Activated B cell treated with CpG ODN at 0.5 μM for 24 hours (primary cell): ENCODE results near the gene MYH9. TPM values are rescaled to one million over a fixed set of nuclear protein-coding genes. Genes with fewer than 3 reads are reported as not detected.

ENCODE experiments used
- ATAC-seq: fragments of 200-7000 bp; cut with Tn5 transposase; one replicate; pipeline ENCODE4 v1.10.0; 2021; ENCODE audit warnings: low read depth, mild to moderate bottlenecking, moderate library complexity
- CTCF ChIA-PET: fragments of 350-600 bp; sonication (Branson Sonifier 250); formaldehyde crosslinking; loops from one replicate; lab custom pipeline; 2021; ENCODE audit warnings: antibody characterized with exemption; lab: Charles Lee
- POLR2A ChIA-PET: fragments of 350-600 bp; sonication (Branson Sonifier 250); formaldehyde crosslinking; loops from one replicate; lab custom pipeline; 2021; ENCODE audit warnings: antibody characterized with exemption; lab: Charles Lee
- DNase-seq: peaks from one replicate; pipeline ENCODE4 v3.0.0; 2022
- H3K27ac Mint-ChIP-seq: one replicate; pipeline ENCODE4 v1.8.0; 2020; ENCODE audit warnings: mixed read lengths
- H3K27me3 Mint-ChIP-seq: one replicate; pipeline ENCODE4 v1.8.0; 2021; ENCODE audit warnings: mixed read lengths
- H3K36me3 Mint-ChIP-seq: one replicate; pipeline ENCODE4 v1.8.0; 2021; ENCODE audit warnings: low read depth, mixed read lengths
- H3K4me1 Mint-ChIP-seq: one replicate; pipeline ENCODE4 v1.8.0; 2021; ENCODE audit warnings: mixed read lengths
- H3K4me3 Mint-ChIP-seq: one replicate; pipeline ENCODE4 v1.8.0; 2020; ENCODE audit warnings: mild to moderate bottlenecking, mixed read lengths
- H3K9me3 Mint-ChIP-seq: one replicate; pipeline ENCODE4 v1.8.0; 2020; ENCODE audit warnings: mixed read lengths
- intact Hi-C: fragments of 100-400 bp; cut with micrococcal nuclease; formaldehyde crosslinking; loops from one replicate; pipeline ENCODE4 v1.15.1; 2024
- total RNA-seq: library from RNA; stranded (reverse); gene quantifications from 2 replicates; pipeline ENCODE4 v1.2.3, GENCODE V29; 2022
- TF ChIP-seq, protein P1 (sequence below): fragments of 200-600 bp; IDR thresholded peaks from one replicate; pipeline ENCODE4 v1.8.0; 2022; ENCODE audit warnings: antibody characterized with exemption, mild to moderate bottlenecking

Gene MYH9
- total RNA-seq, result 714 and 755 TPM in 2 replicates

GRCh38 chr22:36387959-36388726 is at the start of gene MYH9:
Gene MYH9 (minus strand): TSS chr22:36387967. CDS start chr22:36349236, 38,731 bp downstream.
- ATAC-seq (peak; percentile 79), DNase-seq (peak; percentile 97)
- Mint-ChIP-seq H3K9me3 (no peaks in the 10 kb centered on the region), H3K36me3 (peaks cover 28% of the 10 kb centered on the region), H3K4me1 (peaks cover 62% of the 10 kb centered on the region), H3K27me3 (no peaks in the 10 kb centered on the region), H3K27ac (peak within 1 kb of the TSS; percentile 97), H3K4me3 (peak within 1 kb of the TSS; percentile 94)
- CTCF ChIA-PET, result interaction anchor here (0.9 to 1.0 kb wide), 2 partner anchors 18 to 55 kb away, joined by 3 read pairs; no protein-coding TSS in a partner anchor
- TF ChIP-seq, protein P1, sequence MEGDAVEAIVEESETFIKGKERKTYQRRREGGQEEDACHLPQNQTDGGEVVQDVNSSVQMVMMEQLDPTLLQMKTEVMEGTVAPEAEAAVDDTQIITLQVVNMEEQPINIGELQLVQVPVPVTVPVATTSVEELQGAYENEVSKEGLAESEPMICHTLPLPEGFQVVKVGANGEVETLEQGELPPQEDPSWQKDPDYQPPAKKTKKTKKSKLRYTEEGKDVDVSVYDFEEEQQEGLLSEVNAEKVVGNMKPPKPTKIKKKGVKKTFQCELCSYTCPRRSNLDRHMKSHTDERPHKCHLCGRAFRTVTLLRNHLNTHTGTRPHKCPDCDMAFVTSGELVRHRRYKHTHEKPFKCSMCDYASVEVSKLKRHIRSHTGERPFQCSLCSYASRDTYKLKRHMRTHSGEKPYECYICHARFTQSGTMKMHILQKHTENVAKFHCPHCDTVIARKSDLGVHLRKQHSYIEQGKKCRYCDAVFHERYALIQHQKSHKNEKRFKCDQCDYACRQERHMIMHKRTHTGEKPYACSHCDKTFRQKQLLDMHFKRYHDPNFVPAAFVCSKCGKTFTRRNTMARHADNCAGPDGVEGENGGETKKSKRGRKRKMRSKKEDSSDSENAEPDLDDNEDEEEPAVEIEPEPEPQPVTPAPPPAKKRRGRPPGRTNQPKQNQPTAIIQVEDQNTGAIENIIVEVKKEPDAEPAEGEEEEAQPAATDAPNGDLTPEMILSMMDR, result no peak
- POLR2A ChIA-PET, result interaction anchor here (0.5 to 6.8 kb wide), 22 partner anchors 10 to 388 kb away, joined by 3 to 126 read pairs (median 7); partner anchors contain the start of gene IFT27
- intact Hi-C loops, result loop anchor here (1.0 to 5.0 kb wide), 6 partner anchors 17 to 93 kb away; partner anchors contain the start of gene TXN2

DNA sequence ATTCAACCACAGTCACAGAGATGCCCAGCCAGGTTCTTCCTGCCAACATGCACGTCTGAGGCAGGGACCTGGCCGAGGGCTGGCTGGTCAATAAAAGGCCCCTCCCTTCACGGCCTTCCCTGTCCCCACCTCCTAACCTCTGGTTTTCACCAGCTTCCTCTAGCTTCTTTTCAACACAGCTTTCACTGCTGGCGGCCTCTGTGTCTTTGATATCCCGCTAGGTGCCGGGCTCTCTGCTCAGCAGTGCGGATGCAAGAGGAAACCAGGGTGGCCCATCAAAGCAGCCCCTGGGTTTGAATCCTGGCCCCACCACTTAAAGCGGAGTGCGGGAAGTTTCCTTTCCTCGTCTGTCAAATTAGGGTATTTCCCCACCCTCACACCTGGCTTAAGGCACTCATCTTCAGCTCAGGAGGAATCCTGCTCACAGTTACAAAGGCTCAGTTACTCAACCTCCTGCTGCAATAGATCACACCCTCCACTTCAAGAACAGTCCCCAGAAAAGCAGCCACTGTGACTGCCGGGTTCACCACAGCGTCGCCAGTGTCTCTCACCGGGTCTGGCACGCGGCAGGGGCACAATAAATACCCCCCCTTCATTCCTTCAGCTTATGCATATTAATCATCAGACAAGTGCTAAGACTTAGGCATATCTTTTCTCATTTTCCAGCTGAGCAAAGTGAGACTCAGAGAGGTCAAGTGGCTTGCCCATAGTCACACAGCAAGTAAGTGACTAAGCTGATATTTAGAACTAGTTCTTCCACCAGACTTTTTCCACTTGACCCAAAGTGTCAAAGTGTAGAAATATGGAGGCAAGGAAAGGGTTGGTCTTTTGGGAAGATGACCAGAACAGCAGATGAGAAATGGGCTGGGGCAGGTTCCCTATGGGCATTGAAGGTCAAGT is 48.0 kb upstream of the MYH9 start:
- no peak for DNase-seq
- H3K4me1 Mint-ChIP-seq, result peaks cover 30% of the 10 kb centered on the region
- peak overlapping the region; percentile 71 for H3K27ac Mint-ChIP-seq
- ChIA-PET POLR2A (interaction anchor here (0.8 to 1.7 kb wide), 10 partner anchors 9 to 107 kb away, joined by 3 to 8 read pairs (median 5); partner anchors contain the start of genes MYH9 and TXN2), CTCF (interaction anchor here (1.2 to 1.4 kb wide), 3 partner anchors 31 to 36 kb away, joined by 3 read pairs; no protein-coding TSS in a partner anchor)
- peak overlapping the region; percentile 47 for H3K4me3 Mint-ChIP-seq
- no peaks in the 10 kb centered on the region for H3K9me3 Mint-ChIP-seq
- TF ChIP-seq, protein P1, result no peak
- intact Hi-C loops, result loop anchor here (5.0 kb wide), 1 partner anchor 48 kb away; the partner anchor contains the start of gene MYH9
- H3K36me3 Mint-ChIP-seq, result no peaks in the 10 kb centered on the region
- peak; percentile 83 for ATAC-seq
- H3K27me3 Mint-ChIP-seq, result no peaks in the 10 kb centered on the region

DNA sequence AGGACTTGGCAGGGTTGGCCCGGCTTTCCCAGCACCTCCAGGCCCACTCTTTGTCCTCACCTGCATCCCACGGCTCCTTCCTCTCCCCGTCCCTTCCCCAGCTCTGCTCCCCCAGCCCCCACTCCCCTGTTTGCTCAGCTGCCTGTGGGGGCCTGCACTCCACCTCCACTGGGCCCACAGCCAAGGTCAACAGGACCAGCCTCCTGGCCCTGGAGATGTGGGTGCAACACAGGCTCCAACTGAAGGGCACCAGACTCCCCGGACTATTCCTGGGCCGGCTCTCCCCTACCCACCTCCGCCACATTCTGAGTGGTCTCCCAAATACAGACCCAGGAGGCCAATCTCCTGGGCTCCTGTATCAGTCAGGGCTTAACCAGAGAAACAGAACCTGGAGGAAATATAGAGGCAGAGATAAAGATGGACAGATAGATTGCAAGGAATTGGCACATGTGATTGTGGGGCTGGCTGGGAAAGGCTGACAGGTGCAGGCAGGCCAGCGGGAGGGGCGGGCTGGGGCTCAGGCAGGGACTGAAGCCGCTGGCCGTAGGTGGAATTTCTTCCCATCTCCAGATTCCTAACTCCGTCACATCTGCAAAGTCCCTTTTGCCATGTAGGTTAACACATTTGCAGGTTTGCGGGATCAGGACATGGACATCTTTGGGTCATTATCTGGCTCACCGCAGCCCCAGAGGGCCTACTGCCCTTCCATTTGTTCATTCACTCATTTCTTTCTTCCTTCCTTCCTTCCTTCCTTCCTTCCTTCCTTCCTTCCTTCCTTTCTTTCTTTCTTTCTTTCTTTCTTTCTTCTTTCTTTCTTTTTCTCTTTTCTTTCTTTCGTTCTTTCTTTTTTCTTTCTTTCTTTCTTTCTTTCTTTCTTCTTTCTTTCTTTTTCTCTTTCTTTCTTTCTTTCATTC is 45.8 kb upstream of the MYH9 start:
- Mint-ChIP-seq H3K27me3 (no peaks in the 10 kb centered on the region), H3K27ac (peak overlapping the region; percentile 42), H3K4me1 (peaks cover 23% of the 10 kb centered on the region), H3K36me3 (no peaks in the 10 kb centered on the region), H3K9me3 (no peaks in the 10 kb centered on the region), H3K4me3 (no peak overlapping the region)
- TF ChIP-seq, protein P1, result no peak
- ChIA-PET POLR2A (interaction anchor here (1.5 kb wide), 1 partner anchor 12 kb away, joined by 3 read pairs; no protein-coding TSS in a partner anchor), CTCF (no interaction called here)
- no peak for DNase-seq
- intact Hi-C loops, result no loop called here
- ATAC-seq, result no peak

- Mint-ChIP-seq H3K4me1 (peaks cover 23% of the 10 kb centered on the region), H3K27me3 (no peaks in the 10 kb centered on the region), H3K27ac (peak overlapping the region; percentile 42), H3K36me3 (no peaks in the 10 kb centered on the region), H3K9me3 (no peaks in the 10 kb centered on the region), H3K4me3 (no peak overlapping the region)
- ATAC-seq (no peak), DNase-seq (no peak)
- intact Hi-C loops, result no loop called here
- TF ChIP-seq, protein P1, result no peak
- POLR2A ChIA-PET, result interaction anchor here (1.5 kb wide), 1 partner anchor 13 kb away, joined by 3 read pairs; no protein-coding TSS in a partner anchor
- CTCF ChIA-PET, result no interaction called here
Observed at GRCh38 chr22:36432592-36433317, 45.0 kb upstream of the MYH9 start.
